ENCODE measurements around the gene EXOC3. TPM values are rescaled to one million over a fixed set of nuclear protein-coding genes. Genes with fewer than 3 reads are reported as not detected.

EXOC3 gene
- total RNA-seq, 2 experiments from 2014 or later: 31.0 to 58.2 TPM

GRCh38 chr5:403995-404394, 39.0 kb upstream of the EXOC3 start:
- DNase-seq (ENCODE audit: low spot score): no peak
- intact Hi-C loops (cut with micrococcal nuclease; ENCODE audit: unreplicated experiment): no loop called here
- Histone ChIP-seq H3K27ac (ENCODE audit: low read depth, low read length, poor library complexity, severe bottlenecking) (no peak overlapping the region), H3K9me2 (ENCODE audit: insufficient read depth, low read length) (no peaks in the 10 kb centered on the region), H3K36me3 (ENCODE audit: insufficient read depth, low read length) (no peaks in the 10 kb centered on the region), H3K79me2 (ENCODE audit: insufficient read depth, low read depth, low read length) (no peaks in the 10 kb centered on the region), H3K4me1 (ENCODE audit: insufficient read depth, low read length, poor library complexity, severe bottlenecking) (no peaks in the 10 kb centered on the region), H3K4me2 (ENCODE audit: low read length) (no peak overlapping the region), H3K4me3 (ENCODE audit: low read depth, low read length, poor library complexity, severe bottlenecking) (no peak overlapping the region), H3K9me3 (ENCODE audit: low read length) (no peaks in the 10 kb centered on the region), H2AFZ (ENCODE audit: low read length) (no peak overlapping the region), H4K20me1 (ENCODE audit: insufficient read depth, low read length) (no peaks in the 10 kb centered on the region)
- BruUV-seq (replicated peaks): no TSS peak
- POLR2A ChIA-PET: interaction anchor here (0.6 kb wide), 1 partner anchor 29 kb away, joined by 3 read pairs; no protein-coding TSS in a partner anchor
- TF ChIP-seq EZH2phosphoT487 (IDR thresholded peaks at IDR 0.05; ENCODE audit: borderline replicate concordance, low read depth, low read length): no peak
- TF ChIP-seq, protein P1, sequence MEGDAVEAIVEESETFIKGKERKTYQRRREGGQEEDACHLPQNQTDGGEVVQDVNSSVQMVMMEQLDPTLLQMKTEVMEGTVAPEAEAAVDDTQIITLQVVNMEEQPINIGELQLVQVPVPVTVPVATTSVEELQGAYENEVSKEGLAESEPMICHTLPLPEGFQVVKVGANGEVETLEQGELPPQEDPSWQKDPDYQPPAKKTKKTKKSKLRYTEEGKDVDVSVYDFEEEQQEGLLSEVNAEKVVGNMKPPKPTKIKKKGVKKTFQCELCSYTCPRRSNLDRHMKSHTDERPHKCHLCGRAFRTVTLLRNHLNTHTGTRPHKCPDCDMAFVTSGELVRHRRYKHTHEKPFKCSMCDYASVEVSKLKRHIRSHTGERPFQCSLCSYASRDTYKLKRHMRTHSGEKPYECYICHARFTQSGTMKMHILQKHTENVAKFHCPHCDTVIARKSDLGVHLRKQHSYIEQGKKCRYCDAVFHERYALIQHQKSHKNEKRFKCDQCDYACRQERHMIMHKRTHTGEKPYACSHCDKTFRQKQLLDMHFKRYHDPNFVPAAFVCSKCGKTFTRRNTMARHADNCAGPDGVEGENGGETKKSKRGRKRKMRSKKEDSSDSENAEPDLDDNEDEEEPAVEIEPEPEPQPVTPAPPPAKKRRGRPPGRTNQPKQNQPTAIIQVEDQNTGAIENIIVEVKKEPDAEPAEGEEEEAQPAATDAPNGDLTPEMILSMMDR (conservative IDR thresholded peaks at IDR 0.05; ENCODE audit: low read length): no peak
- CTCF ChIA-PET (ENCODE audit: unreplicated experiment): no interaction called here

DNA sequence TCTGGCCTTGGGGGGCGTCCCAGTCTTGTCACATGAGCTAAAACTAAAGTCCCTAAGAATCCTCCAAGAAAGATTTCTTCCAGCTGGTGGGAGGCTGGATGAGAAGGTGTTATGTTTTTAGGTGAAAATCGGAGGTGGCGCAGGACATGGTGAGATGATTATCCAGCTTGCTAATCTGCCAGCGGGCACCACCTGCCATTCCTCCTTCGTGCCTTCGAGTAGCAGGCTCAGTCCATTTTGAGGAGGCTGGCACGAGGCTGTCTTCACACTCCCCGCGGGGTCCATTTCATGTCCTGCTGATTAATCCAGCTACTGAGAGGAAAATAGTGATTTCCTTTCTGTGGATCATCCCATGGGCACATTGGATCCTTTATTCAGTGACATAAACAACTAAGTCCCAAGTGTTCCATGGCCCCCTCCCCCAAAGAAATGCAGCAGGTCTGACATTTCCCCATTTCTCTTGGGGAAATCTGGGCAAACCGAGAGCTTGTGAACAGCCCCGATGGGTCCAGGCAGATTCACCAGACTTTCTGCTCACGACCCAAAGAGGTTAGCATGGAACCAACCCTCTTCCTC, 38.2 kb upstream of the EXOC3 start:
- H3K9me2 ChIP-seq (ENCODE audit: insufficient read depth, low read length): no peaks in the 10 kb centered on the region
- POLR2A ChIA-PET: interaction anchor here (0.6 kb wide), 1 partner anchor 24 kb away, joined by 3 read pairs; no protein-coding TSS in a partner anchor
- H3K9me3 ChIP-seq (ENCODE audit: low read length): no peaks in the 10 kb centered on the region
- no peaks in the 10 kb centered on the region for H4K20me1 ChIP-seq (ENCODE audit: insufficient read depth, low read length)
- no peak overlapping the region for H3K4me2 ChIP-seq (ENCODE audit: low read length)
- no peak overlapping the region for H3K4me3 ChIP-seq (ENCODE audit: low read depth, low read length, poor library complexity, severe bottlenecking)
- intact Hi-C loops (cut with micrococcal nuclease; ENCODE audit: unreplicated experiment): no loop called here
- H3K79me2 ChIP-seq (ENCODE audit: insufficient read depth, low read depth, low read length): no peaks in the 10 kb centered on the region
- BruUV-seq (replicated peaks): no TSS peak
- H3K27ac ChIP-seq (ENCODE audit: low read depth, low read length, poor library complexity, severe bottlenecking): no peak overlapping the region
- CTCF ChIA-PET (ENCODE audit: unreplicated experiment): no interaction called here
- DNase-seq (ENCODE audit: low spot score): no peak
- TF ChIP-seq, protein P1 (conservative IDR thresholded peaks at IDR 0.05; ENCODE audit: low read length): no peak
- no peak for TF ChIP-seq EZH2phosphoT487 (IDR thresholded peaks at IDR 0.05; ENCODE audit: borderline replicate concordance, low read depth, low read length)
- H3K36me3 ChIP-seq (ENCODE audit: insufficient read depth, low read length): no peaks in the 10 kb centered on the region
- no peak overlapping the region for H2AFZ ChIP-seq (ENCODE audit: low read length)
- H3K4me1 ChIP-seq (ENCODE audit: insufficient read depth, low read length, poor library complexity, severe bottlenecking): no peaks in the 10 kb centered on the region

DNA sequence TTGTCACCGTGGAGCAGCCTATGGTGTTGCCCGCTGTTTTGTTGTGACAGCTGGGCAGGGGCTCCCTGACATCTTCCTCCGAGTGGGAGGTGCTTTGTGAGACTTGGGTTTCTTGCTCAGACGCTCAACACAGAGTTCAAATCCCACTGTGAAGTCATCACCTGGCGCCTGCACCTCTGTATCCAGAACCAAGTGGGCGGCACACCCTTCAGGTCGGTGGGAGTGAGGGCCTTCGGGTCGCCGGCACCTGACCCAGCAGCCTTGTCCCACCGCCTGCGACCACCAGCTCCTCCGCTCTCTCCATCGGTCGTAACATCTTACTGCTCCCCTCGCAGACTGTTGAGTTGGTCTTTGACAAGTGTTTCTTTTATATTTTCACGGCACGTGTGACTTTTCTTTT, 37.6 kb upstream of the EXOC3 start:
- Histone ChIP-seq H3K4me1 (ENCODE audit: insufficient read depth, low read length, poor library complexity, severe bottlenecking) (no peaks in the 10 kb centered on the region), H3K36me3 (ENCODE audit: insufficient read depth, low read length) (no peaks in the 10 kb centered on the region), H4K20me1 (ENCODE audit: insufficient read depth, low read length) (no peaks in the 10 kb centered on the region), H3K9me2 (ENCODE audit: insufficient read depth, low read length) (no peaks in the 10 kb centered on the region), H3K79me2 (ENCODE audit: insufficient read depth, low read depth, low read length) (no peaks in the 10 kb centered on the region), H3K9me3 (ENCODE audit: low read length) (no peaks in the 10 kb centered on the region), H2AFZ (ENCODE audit: low read length) (no peak overlapping the region), H3K4me2 (ENCODE audit: low read length) (no peak overlapping the region), H3K27ac (ENCODE audit: low read depth, low read length, poor library complexity, severe bottlenecking) (no peak overlapping the region), H3K4me3 (ENCODE audit: low read depth, low read length, poor library complexity, severe bottlenecking) (no peak overlapping the region)
- ChIA-PET POLR2A (no interaction called here), CTCF (ENCODE audit: unreplicated experiment) (no interaction called here)
- BruUV-seq (replicated peaks): no TSS peak
- TF ChIP-seq, protein P1 (conservative IDR thresholded peaks at IDR 0.05; ENCODE audit: low read length): no peak
- no peak for TF ChIP-seq EZH2phosphoT487 (IDR thresholded peaks at IDR 0.05; ENCODE audit: borderline replicate concordance, low read depth, low read length)
- intact Hi-C loops (cut with micrococcal nuclease; ENCODE audit: unreplicated experiment): no loop called here
- DNase-seq (ENCODE audit: low spot score): no peak

Data from OCI-LY7 (cell line).